GM18520 (cell line): Measurements from ENCODE around the gene ITPKC.
"Not testable (repeated sequence)": the region's sequence is repeated elsewhere in the genome, so short reads cannot be mapped to it uniquely, and the experiment has no call there.

Experiments used
- ATAC-seq: cut with Tn5 transposase; IDR thresholded peaks from one replicate; pipeline ENCODE4 v1.9.1; 2021; ENCODE audit not compliant: unreplicated experiment

Gene ITPKC

GRCh38 chr19:40714441-40715299, 2.2 kb upstream of the ITPKC start:
- ATAC-seq: peak; percentile 41

GRCh38 chr19:40716031-40716481, 856 bp upstream of the ITPKC start:
- ATAC-seq: no peak

DNA sequence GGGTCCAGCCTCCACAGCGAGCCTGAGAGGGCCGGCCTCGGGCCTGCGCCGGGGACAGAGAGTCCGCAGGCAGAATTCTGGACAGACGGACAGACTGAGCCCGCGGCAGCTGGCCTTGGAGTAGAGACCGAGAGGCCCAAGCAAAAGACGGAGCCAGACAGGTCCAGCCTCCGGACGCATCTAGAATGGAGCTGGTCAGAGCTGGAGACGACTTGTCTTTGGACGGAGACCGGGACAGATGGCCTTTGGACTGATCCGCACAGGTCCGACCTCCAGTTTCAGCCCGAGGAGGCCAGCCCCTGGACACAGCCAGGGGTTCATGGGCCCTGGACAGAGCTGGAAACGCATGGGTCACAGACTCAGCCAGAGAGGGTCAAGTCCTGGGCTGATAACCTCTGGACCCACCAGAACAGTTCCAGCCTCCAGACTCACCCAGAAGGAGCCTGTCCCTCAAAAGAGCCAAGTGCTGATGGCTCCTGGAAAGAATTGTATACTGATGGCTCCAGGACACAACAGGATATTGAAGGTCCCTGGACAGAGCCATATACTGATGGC, 490 bp downstream of the ITPKC start:
- ATAC-seq: no peak

GRCh38 chr19:40717880-40718773, 1.2 kb downstream of the ITPKC start:
- no peak for ATAC-seq

GRCh38 chr19:40718774-40719391, 2.0 kb downstream of the ITPKC start:
- ATAC-seq: no peak

- ATAC-seq: no peak
Observed at GRCh38 chr19:40719414-40719894, 2.5 kb downstream of the ITPKC start.

DNA sequence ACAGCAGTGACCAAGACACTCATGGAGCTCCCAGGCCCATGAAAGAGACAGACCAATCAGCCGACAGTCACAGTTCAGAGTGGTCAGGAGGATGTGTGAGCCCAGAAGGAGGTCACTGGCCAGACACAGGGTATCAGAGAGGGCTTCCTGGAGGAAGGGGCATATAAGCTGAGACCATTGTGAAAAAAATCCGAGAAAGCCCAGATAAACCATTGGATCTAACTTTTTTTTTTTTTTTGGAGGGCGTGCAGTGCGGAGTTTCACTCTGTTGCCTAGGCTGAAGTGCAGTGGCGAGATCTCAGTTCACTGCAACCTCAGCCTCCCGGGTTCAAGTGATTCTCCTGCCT, 4.2 kb downstream of the ITPKC start:
- ATAC-seq: no peak

DNA sequence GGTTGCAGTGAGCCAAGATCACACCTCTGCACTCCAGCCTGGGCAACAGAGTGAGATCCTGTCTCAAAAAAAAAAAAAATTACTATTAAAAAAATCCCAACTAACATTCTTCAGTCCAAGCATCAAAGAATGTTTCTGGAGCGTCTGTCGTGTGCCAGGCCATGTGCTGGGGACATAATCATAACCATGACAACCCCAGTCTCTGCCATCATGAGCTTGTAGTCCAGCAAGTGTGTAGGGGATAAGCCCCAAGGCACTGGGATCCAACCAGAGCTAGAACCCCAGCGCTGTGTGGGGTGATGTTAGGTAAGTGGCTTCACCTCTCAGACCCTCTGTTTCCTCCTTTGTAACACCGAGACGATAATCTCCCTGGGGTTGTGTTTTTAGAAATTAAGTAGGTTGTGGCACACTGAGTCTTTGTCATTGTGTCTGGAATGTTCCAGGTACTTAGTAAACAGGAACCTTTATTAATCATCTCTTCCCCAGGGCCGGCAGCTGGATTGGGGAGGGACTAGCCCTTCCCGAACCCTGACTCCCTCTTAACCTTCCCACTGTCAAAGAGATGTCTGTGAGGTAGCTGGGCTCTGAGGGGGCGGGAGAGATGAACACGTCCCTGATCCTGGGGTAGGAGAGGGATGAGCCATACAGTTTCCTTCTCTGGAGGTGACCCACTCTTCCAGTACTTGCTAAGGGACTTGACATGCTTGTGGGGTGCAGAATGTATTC, 5.2 kb downstream of the ITPKC start:
- no peak for ATAC-seq

- no peak for ATAC-seq
Observed at GRCh38 chr19:40723661-40724254, 6.8 kb downstream of the ITPKC start.

- ATAC-seq: no peak
Observed at GRCh38 chr19:40724315-40724714, 7.4 kb downstream of the ITPKC start.

- ATAC-seq: no peak
Observed at GRCh38 chr19:40724855-40725254, 7.9 kb downstream of the ITPKC start.

DNA sequence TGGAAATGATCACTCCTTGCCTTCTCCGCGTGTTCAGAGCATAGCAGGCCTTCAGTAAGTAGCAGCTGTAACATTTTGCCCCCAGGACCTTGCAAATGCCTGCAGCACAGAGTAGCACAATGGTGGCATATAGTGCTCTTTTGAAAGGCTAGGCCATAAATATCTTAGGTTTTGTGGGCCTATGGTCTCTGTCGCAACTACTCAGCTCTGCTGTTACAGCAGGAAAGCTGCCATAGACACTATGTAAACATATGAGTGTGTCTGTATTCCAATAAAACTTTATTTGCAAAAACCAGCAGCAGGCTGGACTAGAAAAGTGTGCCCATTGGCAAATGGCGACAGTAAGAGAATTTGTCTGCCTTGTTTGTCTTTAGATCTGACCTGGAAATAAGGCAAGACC, 9.4 kb downstream of the ITPKC start:
- ATAC-seq: no peak

GRCh38 chr19:40730065-40730464, 13.2 kb downstream of the ITPKC start:
- ATAC-seq: not testable (repeated sequence)

DNA sequence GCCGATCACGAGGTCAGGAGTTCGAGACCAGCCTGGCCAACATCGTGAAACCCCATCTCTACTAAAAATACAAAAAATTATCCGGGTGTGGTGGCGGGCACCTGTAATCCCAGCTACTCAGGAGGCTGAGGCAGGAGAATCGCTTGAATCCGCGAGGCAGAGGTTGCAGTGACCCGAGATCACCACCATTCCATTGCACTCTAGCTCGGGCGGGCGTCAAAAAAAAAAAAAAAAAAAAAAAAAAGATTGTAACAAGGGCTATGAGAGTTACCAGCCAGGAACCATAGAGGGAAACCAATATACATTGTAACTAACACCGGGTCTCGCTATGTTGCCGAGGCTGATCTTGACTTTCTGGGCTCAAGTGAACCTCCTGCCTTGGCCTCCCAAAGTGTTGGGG, 15.4 kb downstream of the ITPKC start:
- not testable (repeated sequence) for ATAC-seq

DNA sequence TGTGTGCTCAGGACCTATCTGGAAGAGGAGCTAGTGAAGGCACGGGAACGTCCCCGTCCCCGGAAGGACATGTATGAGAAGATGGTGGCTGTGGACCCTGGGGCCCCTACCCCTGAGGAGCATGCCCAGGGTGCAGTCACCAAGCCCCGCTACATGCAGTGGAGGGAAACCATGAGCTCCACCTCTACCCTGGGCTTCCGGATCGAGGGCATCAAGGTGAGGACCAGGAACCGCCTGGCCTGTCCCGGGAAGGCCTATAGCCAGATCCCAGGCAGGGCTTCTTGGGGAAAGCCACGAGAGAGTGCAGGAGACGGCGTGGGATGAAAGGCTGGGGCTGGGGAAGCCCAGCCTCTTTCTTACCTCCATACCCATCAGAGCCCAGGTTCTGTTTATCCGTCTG, 16.2 kb downstream of the ITPKC start:
- no peak for ATAC-seq

GRCh38 chr19:40735013-40735771, 18.3 kb downstream of the ITPKC start:
- no peak for ATAC-seq

- no peak for ATAC-seq
Observed at GRCh38 chr19:40736661-40737060, 19.7 kb downstream of the ITPKC start.

DNA sequence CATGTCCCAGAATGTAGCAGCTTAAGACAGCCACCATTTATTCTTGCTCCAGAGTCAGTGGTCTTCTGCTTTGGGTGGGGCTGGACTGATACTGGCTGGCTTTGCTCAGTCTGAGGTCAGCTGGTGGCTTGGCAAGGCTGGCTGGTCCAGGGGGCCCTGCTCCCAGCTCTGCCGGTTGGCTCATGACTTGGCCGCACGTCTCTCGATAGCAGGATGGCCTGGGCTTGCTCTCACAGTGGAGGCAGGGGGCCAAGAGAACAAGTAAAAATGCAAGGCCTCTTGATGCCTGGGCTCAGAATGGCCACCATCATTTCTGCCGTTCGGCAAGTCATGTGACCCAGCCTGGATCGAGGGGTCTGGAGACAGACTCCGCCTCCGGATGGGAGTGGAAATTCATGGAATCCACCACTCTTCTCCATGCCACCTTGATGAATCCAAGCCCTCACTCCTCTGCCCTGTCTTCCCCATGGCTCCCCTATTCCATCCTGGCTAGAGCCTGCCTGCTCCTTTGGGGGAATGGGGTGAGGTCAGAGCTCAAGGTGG, 20.3 kb downstream of the ITPKC start:
- no peak for ATAC-seq
